Esophagus (tissue), 2 donors: ENCODE results near the gene SHOX. TPM values are rescaled to one million over a fixed set of nuclear protein-coding genes. Genes with fewer than 3 reads are reported as not detected.
"Not testable (repeated sequence)": the region's sequence is repeated elsewhere in the genome, so short reads cannot be mapped to it uniquely, and the experiment has no call there.

Source experiments
- H3K27ac ChIP-seq, 2 donors: one replicate each; pipeline ENCODE4 v1.5.1; 2013; ENCODE audit warnings: low read depth in 2 of 2, mild to moderate bottlenecking in 2 of 2, inconsistent platforms in 1 of 2, low read length in 1 of 2, moderate library complexity in 1 of 2
- H3K27me3 ChIP-seq, 2 donors: one replicate each; pipeline ENCODE4 v1.6.1; 2013; ENCODE audit warnings: low read length in 2 of 2, control low read depth in 1 of 2, mild to moderate bottlenecking in 1 of 2; ENCODE audit not compliant: insufficient read depth in 2 of 2, control insufficient read depth in 1 of 2
- H3K36me3 ChIP-seq, 2 donors: one replicate each; pipeline ENCODE4 v1.6.1; 2013; ENCODE audit warnings: low read length in 1 of 2; ENCODE audit not compliant: control insufficient read depth in 2 of 2, insufficient read depth in 2 of 2
- H3K4me1 ChIP-seq, 2 donors: one replicate each; pipeline ENCODE4 v1.6.1; 2013; ENCODE audit warnings: low read length in 1 of 2; ENCODE audit not compliant: control insufficient read depth in 2 of 2, insufficient read depth in 2 of 2
- H3K4me3 ChIP-seq, 2 donors: one replicate each; pipeline ENCODE4 v1.5.1; 2013; ENCODE audit warnings: low read length in 2 of 2, mild to moderate bottlenecking in 2 of 2, low read depth in 1 of 2, moderate library complexity in 1 of 2
- H3K9me3 ChIP-seq, 2 donors: one replicate each; pipeline ENCODE4 v1.6.1; 2013; ENCODE audit warnings: mild to moderate bottlenecking in 2 of 2, low read depth in 1 of 2, low read length in 1 of 2, moderate library complexity in 1 of 2; ENCODE audit not compliant: control insufficient read depth in 2 of 2, insufficient read depth in 1 of 2
- WGBS, 2 donors: extraction: QIAGEN DNeasy Blood & Tissue Kit; methylation state at CpG; one replicate each; pipeline ENCODE4 v1.1.7; 2013; 5-methylcytosine and 5-hydroxymethylcytosine counted together
- polyA plus RNA-seq, 2 donors: library from polyadenylated mRNA; stranded (reverse); fragments of 200-250 nt; gene quantifications; one replicate each; pipeline ENCODE4 v1.2.3, GENCODE V29; 2013
- donor health status: healthy with polysubstance abuse.
- donor health status: Bipolar disorder and iron deficiency.

SHOX gene
- polyA plus RNA-seq, 2 donors: not detected

DNA sequence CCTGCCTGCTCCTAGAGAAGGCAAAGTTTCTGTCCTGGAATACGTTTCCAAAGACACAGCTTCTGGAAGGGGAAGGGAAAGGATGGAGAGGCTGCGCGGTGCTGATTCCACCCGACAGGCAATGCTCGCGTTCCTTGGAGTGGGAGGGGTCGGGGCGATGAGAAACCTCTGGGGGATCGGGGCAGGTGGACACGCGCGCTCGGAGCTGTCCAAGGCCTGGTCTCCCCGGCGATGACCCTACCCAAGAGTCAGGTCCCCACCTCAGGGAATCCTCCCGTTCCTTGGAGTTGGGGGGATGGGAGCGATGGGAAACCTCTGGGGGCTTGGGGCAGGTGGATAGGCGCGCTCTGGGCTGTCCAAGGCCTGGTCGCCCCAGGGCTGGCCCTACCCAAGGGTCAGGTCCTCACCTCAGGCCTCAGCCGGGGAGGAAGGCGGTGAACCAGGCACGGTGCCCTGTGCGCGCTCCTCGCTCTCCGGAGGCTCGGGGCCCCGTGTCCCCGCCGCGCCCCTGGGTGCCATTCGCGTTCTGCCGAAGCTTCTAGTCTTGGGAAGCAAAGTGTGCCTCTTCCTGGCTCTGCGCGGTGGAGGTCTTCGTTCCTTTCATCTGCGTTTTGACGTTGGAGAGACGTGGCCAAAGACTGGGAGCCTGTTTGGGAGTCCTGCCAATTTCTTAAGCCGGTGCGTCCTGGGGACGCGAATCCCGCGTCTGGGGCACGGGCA, 10.6 kb upstream of the SHOX start:
- peaks cover 3 to 12% of the 10 kb centered on the region in 2 donors for H3K27me3 ChIP-seq
- H3K4me1 ChIP-seq: no peaks in the 10 kb centered on the region
- H3K27ac ChIP-seq: no peak overlapping the region
- H3K4me3 ChIP-seq: no peak overlapping the region
- no peaks in the 10 kb centered on the region for H3K36me3 ChIP-seq
- WGBS, 2 donors: 5 to 8% methylated on average over 46 to 48 of the region's 48 CpGs
- H3K9me3 ChIP-seq: peaks cover 0 to 2% of the 10 kb centered on the region in 2 donors

DNA sequence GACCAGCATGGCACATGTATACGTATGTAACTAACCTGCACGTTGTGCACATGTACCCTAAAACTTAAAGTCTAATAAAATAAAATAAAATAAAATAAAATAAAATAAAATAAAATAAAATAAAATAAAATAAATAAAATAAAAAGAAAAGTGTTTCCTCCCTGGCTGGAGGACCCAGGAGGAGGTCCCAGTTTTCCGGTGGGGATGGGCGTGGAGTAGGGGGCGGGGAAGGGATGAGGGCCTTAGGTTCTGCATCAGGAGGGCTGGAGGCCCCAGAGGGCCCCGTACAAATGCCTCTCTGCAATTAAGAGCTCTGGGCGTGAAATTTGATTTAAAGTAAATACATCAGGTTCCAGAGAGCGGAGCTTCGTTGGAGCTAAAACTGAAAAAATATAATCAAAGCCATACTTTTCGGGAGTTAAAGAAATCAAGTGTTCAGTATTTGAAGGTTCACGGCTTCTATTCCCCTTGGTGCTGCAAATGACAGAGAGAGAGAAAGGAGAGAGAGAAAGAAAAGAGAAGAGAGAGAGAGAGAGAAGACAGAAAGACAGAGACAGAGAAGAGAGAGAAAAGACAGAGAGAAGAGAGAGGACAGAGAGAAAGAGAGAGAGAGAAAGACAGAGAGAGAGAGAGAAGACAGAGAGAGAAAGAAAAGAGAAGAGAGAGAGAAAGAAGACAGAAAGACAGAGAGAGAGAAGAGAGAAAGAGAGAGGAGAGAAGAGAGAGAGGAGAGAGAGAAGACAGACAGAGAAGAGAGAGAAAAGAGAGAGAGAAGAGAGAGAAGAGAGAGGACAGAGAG, 8.7 kb upstream of the SHOX start:
- 20 to 21% methylated on average over 11 of the region's 11 CpGs for WGBS, 2 donors
- no peaks in the 10 kb centered on the region for H3K4me1 ChIP-seq
- peaks cover 3 to 12% of the 10 kb centered on the region in 2 donors for H3K27me3 ChIP-seq
- H3K27ac ChIP-seq: no peak overlapping the region
- H3K4me3 ChIP-seq: no peak overlapping the region
- H3K36me3 ChIP-seq: no peaks in the 10 kb centered on the region
- peaks cover 0 to 2% of the 10 kb centered on the region in 2 donors for H3K9me3 ChIP-seq

GRCh38 chrX:622802-623201, 7.8 kb upstream of the SHOX start:
- H3K4me3 ChIP-seq, H3K9me3 ChIP-seq, H3K27ac ChIP-seq, H3K36me3 ChIP-seq, H3K4me1 ChIP-seq, H3K27me3 ChIP-seq: not testable (repeated sequence)
- WGBS, 2 donors: 39 to 56% methylated on average over 3 of the region's 3 CpGs

GRCh38 chrX:623268-623598, 7.4 kb upstream of the SHOX start:
- H3K4me1 ChIP-seq: no peaks in the 10 kb centered on the region
- no peak overlapping the region for H3K4me3 ChIP-seq
- no peak overlapping the region for H3K27ac ChIP-seq
- no peaks in the 10 kb centered on the region for H3K36me3 ChIP-seq
- peaks cover 3 to 6% of the 10 kb centered on the region in 2 donors for H3K27me3 ChIP-seq
- H3K9me3 ChIP-seq: peaks cover 0 to 2% of the 10 kb centered on the region in 2 donors
- 3 to 5% methylated on average over 6 of the region's 6 CpGs for WGBS, 2 donors

DNA sequence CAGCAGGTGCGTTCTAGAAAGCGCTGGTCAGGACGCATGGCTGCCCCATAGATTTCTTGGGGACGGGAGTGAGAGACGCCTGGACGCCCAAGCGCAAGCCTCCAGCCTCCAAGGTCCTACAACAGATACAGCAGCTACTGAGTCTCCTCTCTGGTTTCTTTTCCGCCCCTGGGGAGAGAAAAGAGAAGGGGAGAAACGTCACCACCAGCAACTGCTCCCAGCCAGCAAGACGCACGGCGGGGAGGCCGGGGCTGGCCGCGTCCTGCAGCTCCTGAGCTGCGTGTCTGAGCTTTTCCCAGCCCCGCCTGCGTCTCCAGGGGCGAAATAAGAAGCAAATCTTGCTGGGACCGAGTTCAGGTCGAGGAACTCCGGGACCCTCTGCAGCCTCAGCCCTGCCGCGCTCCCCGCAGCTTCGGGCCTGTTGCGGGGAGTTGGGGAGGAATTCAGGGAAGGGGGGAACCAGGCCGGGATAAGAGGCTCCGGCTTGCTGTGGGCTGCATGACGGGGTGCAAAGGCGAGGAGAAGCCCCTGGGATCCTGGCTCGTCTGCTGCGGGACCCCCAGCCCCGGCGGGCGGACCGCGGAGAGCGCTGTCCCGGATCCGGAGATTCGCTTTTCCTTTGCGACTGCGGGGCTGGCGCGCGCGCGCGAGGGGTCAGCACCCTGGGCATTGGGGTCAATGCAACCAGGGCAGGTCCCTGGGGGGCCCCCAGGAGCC, 6.8 kb upstream of the SHOX start:
- H3K27me3 ChIP-seq: peaks cover 3 to 6% of the 10 kb centered on the region in 2 donors
- no peaks in the 10 kb centered on the region for H3K4me1 ChIP-seq
- 5 to 6% methylated on average over 50 of the region's 50 CpGs for WGBS, 2 donors
- peaks cover 0 to 2% of the 10 kb centered on the region in 2 donors for H3K9me3 ChIP-seq
- no peak overlapping the region for H3K4me3 ChIP-seq
- no peaks in the 10 kb centered on the region for H3K36me3 ChIP-seq
- H3K27ac ChIP-seq: no peak overlapping the region

GRCh38 chrX:625137-625691, 5.4 kb upstream of the SHOX start:
- no peaks in the 10 kb centered on the region for H3K4me1 ChIP-seq
- no peaks in the 10 kb centered on the region for H3K9me3 ChIP-seq
- no peak overlapping the region for H3K27ac ChIP-seq
- 14 to 22% methylated on average over 12 of the region's 12 CpGs for WGBS, 2 donors
- no peak overlapping the region for H3K4me3 ChIP-seq
- H3K27me3 ChIP-seq: peaks cover 2 to 3% of the 10 kb centered on the region in 2 donors
- H3K36me3 ChIP-seq: no peaks in the 10 kb centered on the region

DNA sequence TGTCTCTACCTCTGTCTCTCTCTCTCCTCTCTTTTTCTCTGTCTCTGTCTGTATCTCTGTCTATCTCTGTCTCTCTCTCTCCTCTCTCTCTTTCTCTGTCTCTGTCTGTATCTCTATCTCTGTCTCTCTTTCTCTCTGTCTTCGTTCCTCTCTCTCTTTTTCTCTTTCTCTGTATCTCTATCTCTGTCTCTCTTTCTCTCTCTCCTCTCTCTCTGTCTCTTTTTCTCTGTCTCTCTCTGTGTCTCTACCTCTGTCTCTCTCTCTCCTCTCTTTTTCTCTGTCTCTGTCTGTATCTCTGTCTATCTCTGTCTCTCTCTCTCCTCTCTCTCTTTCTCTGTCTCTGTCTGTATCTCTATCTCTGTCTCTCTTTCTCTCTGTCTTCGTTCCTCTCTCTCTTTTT, 4.5 kb upstream of the SHOX start:
- not testable (repeated sequence) for H3K4me3 ChIP-seq, H3K9me3 ChIP-seq, H3K27me3 ChIP-seq, H3K36me3 ChIP-seq, H3K4me1 ChIP-seq, H3K27ac ChIP-seq
- 32 to 63% methylated on average over 2 of the region's 2 CpGs for WGBS, 2 donors

GRCh38 chrX:626745-627509, 3.7 kb upstream of the SHOX start:
- 3 to 7% methylated on average over 13 of the region's 13 CpGs for WGBS, 2 donors
- H3K27me3 ChIP-seq: peaks cover 8 to 10% of the 10 kb centered on the region in 2 donors

DNA sequence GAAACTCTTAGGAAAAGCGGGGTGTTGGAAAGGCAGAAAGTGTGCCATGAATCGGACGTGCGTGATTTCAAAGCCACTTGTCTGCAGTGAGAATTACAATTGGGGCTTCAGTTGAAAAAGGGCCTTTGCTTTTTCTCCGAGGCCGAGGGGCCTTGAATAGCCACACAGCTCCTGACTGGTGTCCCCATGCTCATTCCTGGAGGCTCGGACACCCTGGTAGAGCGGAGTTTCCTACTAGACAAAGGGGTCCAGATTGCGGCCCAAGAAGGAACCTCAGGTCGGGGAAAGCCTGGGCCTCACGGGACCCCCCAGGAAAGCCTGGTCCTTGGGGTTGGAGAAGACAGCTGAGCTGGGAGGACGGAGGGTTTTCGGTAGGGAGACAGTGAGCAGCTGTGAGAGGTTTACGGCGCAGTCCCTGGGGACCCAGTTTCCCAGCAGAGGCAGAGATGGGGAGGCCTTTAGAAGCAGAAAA, 3.0 kb upstream of the SHOX start:
- H3K27me3 ChIP-seq: peaks cover 11 to 15% of the 10 kb centered on the region in 2 donors
- whole genome bisulfite sequencing, 2 donors: 12 to 15% methylated on average over 15 of the region's 15 CpGs

More at GRCh38 chrX:626745-627509, 3.7 kb upstream of the SHOX start:
- Histone ChIP-seq H3K27ac (no peak overlapping the region), H3K36me3 (no peaks in the 10 kb centered on the region), H3K9me3 (no peaks in the 10 kb centered on the region), H3K4me3 (no peak overlapping the region), H3K4me1 (peaks cover 0 to 6% of the 10 kb centered on the region in 2 donors)

More for the DNA sequence above, 3.0 kb upstream of the SHOX start:
- H3K36me3 ChIP-seq: no peaks in the 10 kb centered on the region
- H3K9me3 ChIP-seq: no peaks in the 10 kb centered on the region
- H3K27ac ChIP-seq: no peak overlapping the region
- no peak overlapping the region for H3K4me3 ChIP-seq
- H3K4me1 ChIP-seq: peaks cover 0 to 6% of the 10 kb centered on the region in 2 donors
